Activated CD8-positive, alpha-beta memory T cell treated with anti-CD3 and anti-CD28 coated beads for 48 hours (primary cell): ENCODE results near the gene SMS.
"Not testable (repeated sequence)": the region's sequence is repeated elsewhere in the genome, so short reads cannot be mapped to it uniquely, and the experiment has no call there.

Experiments
- DNase-seq, 3 experiments: peaks; one replicate each; pipeline ENCODE4 v3.0.0-alpha.2; 2020; ENCODE audit warnings: low read depth in 2 of 3, low spot score in 2 of 3

SMS gene

DNA sequence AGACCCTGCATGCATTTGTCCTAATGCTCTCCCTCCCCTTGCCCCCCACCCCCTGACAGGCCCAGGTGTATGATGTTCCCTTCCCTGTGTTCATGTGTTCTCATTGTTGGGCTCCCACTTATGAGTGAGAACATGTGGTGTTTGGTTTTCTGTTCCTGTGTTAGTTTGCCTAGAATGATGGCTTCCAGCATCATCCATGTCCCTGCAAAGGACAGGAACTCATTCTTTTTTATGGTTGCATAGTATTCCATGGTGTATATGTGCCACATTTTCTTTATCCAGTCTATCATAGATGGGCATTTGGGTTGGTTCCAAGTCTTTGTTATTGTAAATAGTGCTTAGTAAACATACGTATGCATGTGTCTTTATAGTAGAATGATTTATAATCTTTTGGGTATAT lies 10.0 kb downstream of the SMS start:
- DNase-seq = not testable (repeated sequence)

- no peak for DNase-seq
These were observed 12.1 kb downstream of the SMS start for GRCh38 chrX:21952624-21953023.

DNA sequence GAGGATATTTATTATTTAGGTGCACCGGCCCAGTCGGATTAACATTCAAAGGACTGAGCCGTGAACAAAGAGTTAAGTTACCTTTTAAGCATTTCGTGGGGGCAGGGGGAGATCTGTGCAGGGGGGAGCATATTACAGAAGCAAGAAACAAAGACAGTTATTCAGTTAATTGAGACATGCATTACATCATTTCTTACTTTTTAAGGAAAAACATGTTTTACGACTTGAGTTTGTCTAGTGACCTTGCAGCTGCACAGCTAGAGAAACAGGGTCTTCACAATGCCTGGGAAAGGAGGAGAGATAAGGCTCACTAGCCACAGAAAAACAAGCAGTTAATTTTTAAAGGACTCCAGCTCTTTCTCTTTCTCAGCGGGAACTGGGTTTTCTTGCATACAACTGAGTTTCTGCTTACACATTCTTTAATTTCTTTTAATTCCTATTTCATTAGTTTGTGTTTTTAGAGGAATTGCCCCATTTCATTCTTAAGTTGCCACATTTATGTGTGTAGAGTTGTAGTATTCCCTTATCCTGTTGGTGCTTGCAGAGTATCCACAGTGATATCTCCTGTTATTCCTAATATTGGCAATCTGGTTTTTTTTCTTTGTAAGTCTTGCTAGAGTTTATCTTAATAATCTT lies 12.8 kb downstream of the SMS start:
- not testable (repeated sequence) for DNase-seq

- DNase-seq = no peak
These were observed 15.1 kb downstream of the SMS start for GRCh38 chrX:21955403-21956189.

- DNase-seq = no peak
These were observed 16.3 kb downstream of the SMS start for GRCh38 chrX:21956783-21957182.

GRCh38 chrX:21958187-21958586 lies 17.7 kb downstream of the SMS start:
- DNase-seq = no peak

- DNase-seq = no peak
These were observed 18.4 kb downstream of the SMS start for GRCh38 chrX:21958916-21959315.

DNA sequence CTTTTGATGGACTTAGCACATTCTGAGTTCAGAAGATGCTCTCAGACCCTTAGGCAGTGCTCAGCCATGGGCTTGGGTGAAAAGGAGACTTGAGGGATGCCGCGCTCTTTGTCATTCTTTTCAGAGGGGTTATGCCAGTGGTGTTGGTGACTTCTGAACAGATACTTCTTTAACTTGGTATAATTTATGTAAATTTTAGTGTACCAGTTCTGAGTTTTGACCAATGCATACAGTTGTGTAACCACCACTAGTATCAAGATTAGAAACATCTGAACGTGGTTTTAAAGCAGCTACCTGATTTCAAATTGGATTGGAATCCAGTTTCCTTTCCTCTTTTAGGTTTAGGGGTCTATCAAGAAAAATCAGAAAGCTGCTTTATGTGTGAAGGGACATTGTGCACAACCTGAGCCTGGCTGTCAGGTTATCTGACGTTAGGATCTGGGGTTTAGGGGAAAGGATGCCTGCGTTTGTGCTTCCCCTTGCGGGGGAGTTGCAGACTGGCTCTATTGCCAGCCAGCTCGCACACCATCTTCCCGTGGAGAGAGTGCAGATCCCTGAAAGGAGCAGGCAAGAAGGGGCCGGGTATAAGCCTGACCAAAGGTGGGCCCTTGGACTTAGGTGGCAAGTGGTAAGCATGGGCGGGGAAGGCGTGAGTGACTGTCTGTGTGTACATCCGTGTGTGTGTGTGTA lies 19.0 kb downstream of the SMS start:
- DNase-seq = no peak

- no peak for DNase-seq
These were observed 20.3 kb downstream of the SMS start for GRCh38 chrX:21960569-21961541.

DNA sequence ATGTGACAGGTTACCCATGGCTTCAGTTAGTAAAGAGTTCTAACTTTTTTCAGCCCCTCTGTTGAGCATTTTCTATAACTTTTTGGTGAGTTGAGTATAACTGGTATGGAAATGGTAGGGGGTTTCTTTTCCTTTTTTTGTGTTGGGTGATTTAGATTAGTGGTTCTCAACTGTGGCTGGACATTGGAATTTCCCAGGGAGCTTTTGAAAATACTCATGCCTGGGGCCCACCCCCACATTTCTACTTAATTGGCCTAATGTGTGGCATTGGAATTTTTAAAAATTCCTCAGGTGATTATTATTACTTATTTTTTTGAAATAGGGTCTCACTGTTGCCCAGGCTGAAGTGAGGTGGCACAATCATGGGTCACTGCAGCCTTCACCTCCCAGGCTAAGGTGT lies 21.9 kb downstream of the SMS start:
- no peak for DNase-seq

DNA sequence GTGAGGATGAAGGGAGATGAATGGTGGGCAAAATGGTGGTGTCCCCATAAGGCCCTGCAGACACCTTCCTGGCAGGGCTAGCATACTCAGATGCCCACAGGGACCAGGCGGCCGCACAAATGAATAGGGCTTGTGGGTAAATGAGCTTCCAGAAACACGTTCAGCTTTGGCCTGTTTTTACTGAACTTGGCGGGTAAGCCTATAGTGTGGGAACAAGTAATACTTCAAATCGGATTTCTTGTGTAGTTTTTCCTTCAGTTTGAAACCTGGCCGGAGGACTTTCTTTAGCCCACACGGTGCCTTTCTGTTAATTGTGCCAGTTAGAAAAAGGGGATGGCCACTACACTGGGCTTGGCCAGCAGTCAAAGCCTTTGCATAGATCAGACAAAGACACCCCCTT lies 22.8 kb downstream of the SMS start:
- no peak for DNase-seq

GRCh38 chrX:21963731-21964405 lies 23.4 kb downstream of the SMS start:
- no peak for DNase-seq

GRCh38 chrX:21966866-21967265 lies 26.4 kb downstream of the SMS start:
- no peak for DNase-seq

- no peak for DNase-seq
These were observed 27.8 kb downstream of the SMS start for GRCh38 chrX:21968333-21968732.

DNA sequence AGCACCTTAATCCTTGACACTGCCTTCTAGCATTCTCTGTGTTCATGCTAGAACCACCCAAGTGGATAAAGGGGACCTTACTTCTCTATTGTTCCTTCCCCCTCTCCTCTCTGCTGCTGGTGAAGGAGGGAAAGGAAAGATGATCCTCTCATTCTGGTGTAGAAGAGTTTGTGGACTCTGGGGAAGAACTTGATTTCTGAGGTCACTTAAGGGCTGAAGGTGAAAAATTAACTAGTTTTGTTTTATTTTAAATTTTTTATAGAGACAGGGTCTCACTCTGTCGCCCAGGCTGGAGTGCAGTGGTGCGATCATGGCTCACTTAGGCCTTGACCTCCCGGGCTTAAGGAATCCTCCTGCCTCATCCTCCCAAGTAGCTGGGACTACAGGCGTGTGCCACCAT lies 29.8 kb downstream of the SMS start:
- no peak for DNase-seq

DNA sequence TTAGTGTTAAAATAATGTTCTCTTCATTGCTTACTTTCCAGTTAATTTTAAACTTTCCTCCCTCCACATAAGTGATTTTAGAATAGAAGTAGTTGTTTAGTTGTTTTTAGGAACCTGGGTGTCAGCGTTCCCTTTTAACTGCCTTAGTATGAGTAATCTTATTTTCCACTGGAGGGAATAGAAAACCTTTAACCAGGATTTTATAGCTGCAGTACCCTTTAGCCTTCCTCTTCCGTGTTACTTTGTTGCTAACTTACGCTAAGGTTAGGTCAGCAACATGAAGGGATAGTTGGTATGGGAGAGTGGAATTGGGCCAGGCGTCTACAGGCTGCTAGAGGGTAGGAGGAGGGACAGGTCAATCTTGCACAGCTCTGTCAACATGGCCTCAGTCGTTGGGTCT lies 31.5 kb downstream of the SMS start:
- no peak for DNase-seq

- DNase-seq = no peak
These were observed 32.2 kb downstream of the SMS start for GRCh38 chrX:21972721-21973120.

DNA sequence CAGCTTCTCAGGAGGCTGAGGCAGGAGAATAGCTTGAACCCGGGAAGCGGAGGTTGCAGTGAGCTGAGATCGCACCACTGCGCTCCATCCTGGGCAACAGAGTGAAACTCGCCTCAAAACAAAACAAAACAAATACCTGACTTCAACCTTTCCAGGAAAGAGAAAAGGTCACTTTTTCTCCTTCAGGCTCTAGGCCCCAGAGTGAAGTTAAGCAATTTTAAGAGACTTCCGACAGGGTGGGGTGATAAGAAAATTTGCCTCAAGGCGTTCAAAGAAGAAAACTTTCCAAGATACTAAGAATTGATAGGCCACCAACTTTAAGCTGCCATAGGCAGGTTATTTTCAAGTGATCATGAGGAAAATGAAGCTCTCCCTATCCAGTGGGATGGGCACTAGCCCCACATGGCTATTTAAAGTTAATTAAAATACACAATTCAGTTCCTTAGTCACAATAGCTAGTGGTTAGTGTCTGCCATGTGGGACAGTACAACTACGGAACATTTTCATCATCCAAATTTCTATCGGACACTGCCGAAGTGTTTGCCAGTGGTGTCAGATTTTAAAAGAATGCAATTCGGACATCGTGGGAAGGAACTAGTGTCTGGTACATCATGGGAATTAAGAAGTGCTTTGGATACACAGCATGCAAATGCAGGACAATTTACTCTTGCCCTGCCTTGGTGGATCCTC lies 33.0 kb downstream of the SMS start:
- DNase-seq = no peak

- no peak for DNase-seq
These were observed 33.5 kb downstream of the SMS start for GRCh38 chrX:21974011-21974385.

GRCh38 chrX:21975242-21975641 lies 34.7 kb downstream of the SMS start:
- no peak for DNase-seq
